Fibroblast of lung (primary cell): Measurements from ENCODE around the gene RPGR. TPM values are rescaled to one million over a fixed set of nuclear protein-coding genes. Genes with fewer than 3 reads are reported as not detected.

Experiments used
- DNase-seq, 2 donors: peaks; one replicate each; pipeline versions ENCODE4 v3.0.0 to v3.0.0-alpha.2; 2010; ENCODE audit warnings: low read depth in 2 of 2
- H2AFZ ChIP-seq: 2 replicates; pipeline ENCODE4 v1.5.1; 2012; ENCODE audit warnings: low read length, control low read depth, inconsistent platforms
- H3K27ac ChIP-seq: 2 replicates; pipeline ENCODE4 v1.5.1; 2011; ENCODE audit warnings: low read length, control low read depth; ENCODE audit not compliant: insufficient read depth
- H3K27me3 ChIP-seq: 2 replicates; pipeline ENCODE4 v1.5.1; 2011; ENCODE audit warnings: mild to moderate bottlenecking, low read length; ENCODE audit not compliant: control insufficient read depth, insufficient read depth
- H3K36me3 ChIP-seq: 2 replicates; pipeline ENCODE4 v1.5.1; 2011; ENCODE audit warnings: low read length; ENCODE audit not compliant: control insufficient read depth, insufficient read depth
- H3K4me1 ChIP-seq: 2 replicates; pipeline ENCODE4 v1.5.1; 2011; ENCODE audit warnings: low read length; ENCODE audit not compliant: control insufficient read depth, insufficient read depth; ENCODE audit errors: extremely low read depth
- H3K4me2 ChIP-seq: 2 replicates; pipeline ENCODE4 v1.5.1; 2011; ENCODE audit warnings: low read length, control low read depth; ENCODE audit not compliant: insufficient read depth; ENCODE audit errors: extremely low read depth
- H3K4me3 ChIP-seq, 4 experiments: fragments of 200-600 bp in 1 of 4; sonication (generic) in 1 of 4; replicated peaks in 1 of 4; 2 replicates each; pipeline ENCODE4 v1.5.1; 2011 to 2016; ENCODE audit warnings: low read length in 4 of 4, low read depth in 3 of 4, mild to moderate bottlenecking in 3 of 4, control low read depth in 2 of 4, inconsistent platforms in 1 of 4, mixed read lengths in 1 of 4; ENCODE audit not compliant: insufficient read depth in 1 of 4; ENCODE audit errors: control extremely low read depth in 1 of 4
- H3K79me2 ChIP-seq: 2 replicates; pipeline ENCODE4 v1.5.1; 2012; ENCODE audit warnings: mild to moderate bottlenecking, low read length, inconsistent platforms; ENCODE audit not compliant: control insufficient read depth, insufficient read depth
- H3K9ac ChIP-seq: 2 replicates; pipeline ENCODE4 v1.5.1; 2011; ENCODE audit warnings: mild to moderate bottlenecking, low read length, control low read depth; ENCODE audit not compliant: insufficient read depth
- H3K9me3 ChIP-seq: 2 replicates; pipeline ENCODE4 v1.5.1; 2012; ENCODE audit warnings: low read depth, low read length; ENCODE audit not compliant: control insufficient read depth, insufficient read depth
- H4K20me1 ChIP-seq: 2 replicates; pipeline ENCODE4 v1.5.1; 2011; ENCODE audit warnings: low read length; ENCODE audit not compliant: control insufficient read depth, insufficient read depth; ENCODE audit errors: extremely low read depth
- CTCF ChIP-seq, 2 donors: IDR thresholded peaks in 1 of 2; conservative IDR thresholded peaks in 1 of 2; 1 replicate in 1 of 2; 2 replicates in 1 of 2; pipeline ENCODE4 v1.5.1; 2011 to 2012; ENCODE audit warnings: low read length in 2 of 2, control low read depth in 1 of 2, inconsistent platforms in 1 of 2, low read depth in 1 of 2, mild to moderate bottlenecking in 1 of 2
- EZH2 ChIP-seq: IDR thresholded peaks from 2 replicates; pipeline ENCODE4 v1.5.1; 2012; ENCODE audit warnings: low read length, control low read depth, mild to moderate bottlenecking; ENCODE audit errors: missing control alignments
- polyA plus RNA-seq, 2 donors: library from polyadenylated mRNA; depleted of rRNA in 1 of 2; stranded (reverse) in 1 of 2; unstranded in 1 of 2; fragments of >200 nt; gene quantifications; 2 replicates each; pipeline ENCODE4 v1.2.1, GENCODE V29; 2011 to 2012; ENCODE audit warnings: missing spikeins in 1 of 2
- total RNA-seq: library from RNA; depleted of rRNA; stranded (reverse); fragments of >200 nt; gene quantifications from 2 replicates; pipeline ENCODE4 v1.2.1, GENCODE V29; 2014

The RPGR gene
- total and polyA plus RNA-seq, 2 donors (not counting 1 experiment from before 2014, with no cell fraction given) = 1.9 to 5.3 TPM

DNA sequence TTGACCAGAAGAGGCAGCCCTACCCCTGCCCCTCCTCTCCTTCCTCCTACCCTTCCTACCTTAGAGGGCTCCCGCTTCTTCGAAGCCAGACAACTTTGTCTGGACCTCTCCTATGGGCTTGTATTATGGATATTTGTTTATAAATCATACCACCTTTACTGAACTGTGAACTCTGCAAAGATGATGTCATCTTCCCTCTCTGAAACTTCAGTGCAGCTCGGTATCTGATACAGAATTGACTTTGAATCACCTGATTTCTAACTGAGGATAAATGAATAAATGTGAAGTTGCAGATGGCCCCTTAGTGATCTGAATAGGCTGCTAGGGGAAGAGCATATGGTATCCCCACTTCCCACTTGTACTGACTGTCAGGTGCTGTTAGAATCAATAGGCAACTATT is 24.0 kb upstream of the RPGR start:
- Histone ChIP-seq H3K4me3 (no peak overlapping the region), H3K36me3 (no peaks in the 10 kb centered on the region), H4K20me1 (no peaks in the 10 kb centered on the region), H3K9ac (no peak overlapping the region), H3K79me2 (no peaks in the 10 kb centered on the region), H2AFZ (no peak overlapping the region), H3K4me2 (no peak overlapping the region), H3K27ac (no peak overlapping the region), H3K9me3 (no peaks in the 10 kb centered on the region), H3K27me3 (no peaks in the 10 kb centered on the region), H3K4me1 (no peaks in the 10 kb centered on the region)
- no peak for DNase-seq
- TF ChIP-seq CTCF (conservative IDR thresholded peaks at IDR 0.05 in 1 of 2, IDR thresholded peaks at IDR 0.05 in 1 of 2; ENCODE audit: low read depth in 1 of 2, low read length in 2 of 2) = no peak

DNA sequence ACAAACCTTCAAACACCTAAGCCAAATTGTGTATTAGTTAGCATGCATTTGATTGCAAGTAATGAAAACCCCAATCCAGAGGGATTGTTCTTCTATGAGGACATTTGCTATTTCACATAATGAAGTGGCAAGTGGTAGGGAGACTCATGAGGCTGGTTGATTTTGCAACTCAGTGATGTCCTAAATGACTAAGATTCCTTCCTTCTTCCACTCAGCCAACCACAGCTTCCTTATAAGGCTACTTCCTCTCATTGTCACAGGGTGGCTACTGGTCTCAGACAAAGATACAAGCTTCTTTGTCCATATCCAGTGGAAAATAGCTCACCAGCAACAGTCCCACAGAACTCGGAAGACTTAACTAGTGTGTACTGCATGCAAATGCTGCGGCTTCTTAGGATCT is 19.8 kb upstream of the RPGR start:
- DNase-seq = peak; percentile 36 to 78
- no peaks in the 10 kb centered on the region for H3K36me3 ChIP-seq
- H3K27me3 ChIP-seq = no peaks in the 10 kb centered on the region
- no peak overlapping the region for H2AFZ ChIP-seq
- no peak overlapping the region for H3K9ac ChIP-seq
- H3K27ac ChIP-seq = no peak overlapping the region
- TF ChIP-seq EZH2 = no peak
- no peak for TF ChIP-seq CTCF (conservative IDR thresholded peaks at IDR 0.05 in 1 of 2, IDR thresholded peaks at IDR 0.05 in 1 of 2; ENCODE audit: low read depth in 1 of 2, low read length in 2 of 2)
- H4K20me1 ChIP-seq = no peaks in the 10 kb centered on the region
- H3K79me2 ChIP-seq = no peaks in the 10 kb centered on the region
- no peaks in the 10 kb centered on the region for H3K4me1 ChIP-seq
- H3K4me2 ChIP-seq = no peak overlapping the region
- no peaks in the 10 kb centered on the region for H3K9me3 ChIP-seq
- H3K4me3 ChIP-seq = no peak overlapping the region

DNA sequence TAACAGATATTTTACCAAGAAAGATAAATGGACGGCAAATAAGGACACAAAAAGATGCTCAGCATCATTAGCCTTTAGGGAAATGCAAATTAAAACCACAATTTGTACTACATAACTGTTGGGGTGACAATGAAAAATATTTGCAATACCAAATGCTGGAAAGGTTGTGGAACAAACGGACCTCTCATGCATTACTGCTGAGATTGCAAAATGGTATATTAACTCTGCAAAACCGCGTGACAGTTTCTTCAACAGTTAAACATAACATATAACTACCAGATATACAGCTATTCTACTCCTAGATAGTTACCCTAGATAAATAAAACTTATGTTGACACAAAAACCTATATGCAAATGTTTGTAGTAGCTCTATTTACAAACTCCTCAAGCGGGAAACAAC is 18.8 kb upstream of the RPGR start:
- no peak overlapping the region for H3K9ac ChIP-seq
- H3K36me3 ChIP-seq = no peaks in the 10 kb centered on the region
- H3K4me1 ChIP-seq = no peaks in the 10 kb centered on the region
- H3K9me3 ChIP-seq = no peaks in the 10 kb centered on the region
- TF ChIP-seq CTCF (conservative IDR thresholded peaks at IDR 0.05 in 1 of 2, IDR thresholded peaks at IDR 0.05 in 1 of 2; ENCODE audit: low read depth in 1 of 2, low read length in 2 of 2) (no peak), EZH2 (no peak)
- no peaks in the 10 kb centered on the region for H4K20me1 ChIP-seq
- H3K4me3 ChIP-seq = no peak overlapping the region
- DNase-seq = no peak
- no peak overlapping the region for H2AFZ ChIP-seq
- no peaks in the 10 kb centered on the region for H3K27me3 ChIP-seq
- no peak overlapping the region for H3K4me2 ChIP-seq
- H3K79me2 ChIP-seq = no peaks in the 10 kb centered on the region
- no peak overlapping the region for H3K27ac ChIP-seq
